GM23248 (cell line): ENCODE results near the gene ICAM5. TPM values are rescaled to one million over a fixed set of nuclear protein-coding genes. Genes with fewer than 3 reads are reported as not detected.

Experiments used
- DNase-seq: peaks from one replicate; pipeline ENCODE4 v3.0.0-alpha.2; 2015
- H2AFZ ChIP-seq: fragments of 200-600 bp; sonication (generic); 2 replicates; pipeline ENCODE4 v1.6.1; 2016; ENCODE audit warnings: antibody characterized with exemption
- H3F3A ChIP-seq: fragments of 200-600 bp; sonication (generic); 2 replicates; pipeline ENCODE4 v1.6.1; 2016; ENCODE audit warnings: mild to moderate bottlenecking, antibody characterized with exemption, mixed run types; ENCODE audit not compliant: insufficient read depth
- H3K27ac ChIP-seq: fragments of 200-600 bp; sonication (generic); 2 replicates; pipeline ENCODE4 v1.5.1; 2016; ENCODE audit warnings: mild to moderate bottlenecking
- H3K27me3 ChIP-seq: fragments of 200-600 bp; sonication (generic); replicated peaks from 2 replicates; pipeline ENCODE4 v1.6.1; 2016; ENCODE audit warnings: mild to moderate bottlenecking; ENCODE audit not compliant: insufficient read depth
- H3K36me3 ChIP-seq: fragments of 200-600 bp; sonication (generic); 2 replicates; pipeline ENCODE4 v1.6.1; 2016; ENCODE audit warnings: low read depth, mild to moderate bottlenecking
- H3K4me1 ChIP-seq: fragments of 200-600 bp; sonication (generic); 2 replicates; pipeline ENCODE4 v1.6.1; 2016; ENCODE audit warnings: mild to moderate bottlenecking; ENCODE audit not compliant: insufficient read depth
- H3K4me2 ChIP-seq: fragments of 200-600 bp; sonication (generic); one replicate; pipeline ENCODE4 v1.6.1; 2016; ENCODE audit warnings: mild to moderate bottlenecking; ENCODE audit not compliant: unreplicated experiment
- H3K4me3 ChIP-seq: fragments of 200-600 bp; sonication (generic); 2 replicates; pipeline ENCODE4 v1.5.1; 2016; ENCODE audit warnings: mild to moderate bottlenecking
- H3K79me2 ChIP-seq: fragments of 200-600 bp; sonication (generic); 2 replicates; pipeline ENCODE4 v1.6.1; 2016; ENCODE audit warnings: mild to moderate bottlenecking; ENCODE audit not compliant: insufficient read depth
- H3K9ac ChIP-seq: fragments of 200-600 bp; sonication (generic); 2 replicates; pipeline ENCODE4 v1.6.1; 2016; ENCODE audit warnings: mild to moderate bottlenecking
- H3K9me2 ChIP-seq: fragments of 200-600 bp; sonication (generic); 2 replicates; pipeline ENCODE4 v1.6.1; 2016; ENCODE audit warnings: mixed run types, mild to moderate bottlenecking, moderate library complexity; ENCODE audit not compliant: insufficient read depth
- H3K9me3 ChIP-seq: fragments of 200-600 bp; sonication (generic); one replicate; pipeline ENCODE4 v1.6.1; 2017; ENCODE audit warnings: low read depth
- H4K20me1 ChIP-seq: fragments of 200-600 bp; sonication (generic); 2 replicates; pipeline ENCODE4 v1.6.0; 2016; ENCODE audit not compliant: insufficient read depth
- EZH2 ChIP-seq: fragments of 200-600 bp; sonication (generic); IDR thresholded peaks from 2 replicates; pipeline ENCODE4 v1.6.1; 2018; ENCODE audit warnings: antibody characterized with exemption, mild to moderate bottlenecking; ENCODE audit not compliant: insufficient read depth, poor library complexity, severe bottlenecking
- EZH2phosphoT487 ChIP-seq: fragments of 200-600 bp; sonication (generic); IDR thresholded peaks from 2 replicates; pipeline ENCODE4 v1.6.1; 2018; ENCODE audit warnings: antibody characterized with exemption, moderate library complexity, mild to moderate bottlenecking, low read depth; ENCODE audit not compliant: insufficient read depth
- WGBS, 2 experiments: methylation state at CpG; one replicate each; pipeline ENCODE4 v1.1.6; 2015 to 2017; ENCODE audit warnings: low lambda C conversion rate in 2 of 2, low coverage in 1 of 2; ENCODE audit errors: missing lambda C conversion rate in 2 of 2; 5-methylcytosine and 5-hydroxymethylcytosine counted together
- in situ Hi-C: fragments of 300-500 bp; cut with MboI; formaldehyde crosslinking; loops from 2 replicates; pipeline ENCODE4 v1.15.0; 2020
- polyA plus RNA-seq: library from polyadenylated mRNA; unstranded; fragments of >200 nt; fragmentation: Nextera tagmentation; extraction: Ambion mirVana; gene quantifications from 2 replicates; pipeline ENCODE4 v1.2.1, GENCODE V29; 2016
- total RNA-seq: library from RNA; depleted of rRNA; stranded (reverse); fragments of >200 nt; shearing (Covaris generic); gene quantifications from 2 replicates; pipeline ENCODE4 v1.2.3, GENCODE V29; 2014

The ICAM5 gene
- total and polyA plus RNA-seq, 2 experiments from 2014 or later, result 9.8 to 48.7 TPM

GRCh38 chr19:10255358-10255757 is 34.4 kb upstream of the ICAM5 start:
- H3K9me2 ChIP-seq, result no peaks in the 10 kb centered on the region
- no peaks in the 10 kb centered on the region; the same call in none of the 2 replicates for H3K36me3 ChIP-seq
- in situ Hi-C loops, result no loop called here

GRCh38 chr19:10256551-10256950 is 33.2 kb upstream of the ICAM5 start:
- Histone ChIP-seq H3K4me3 (no peak overlapping the region), H3K79me2 (peaks cover 22% of the 10 kb centered on the region), H3K36me3 (no peaks in the 10 kb centered on the region; the same call in none of the 2 replicates), H2AFZ (no peak overlapping the region), H3K27me3 (no peaks in the 10 kb centered on the region), H3K9me3 (no peaks in the 10 kb centered on the region), H3K27ac (no peak overlapping the region), H3K4me1 (peaks cover 5% of the 10 kb centered on the region; the same call in 1 of the 2 replicates), H3F3A (no peaks in the 10 kb centered on the region), H4K20me1 (no peaks in the 10 kb centered on the region), H3K4me2 (no peak overlapping the region), H3K9ac (no peak overlapping the region), H3K9me2 (no peaks in the 10 kb centered on the region)
- TF ChIP-seq EZH2phosphoT487, result no peak
- no peak for TF ChIP-seq EZH2
- no peak for DNase-seq
- 86 to 92% methylated on average over 10 to 18 of the region's 18 CpGs for WGBS, 2 experiments
- in situ Hi-C loops, result no loop called here

More at GRCh38 chr19:10255358-10255757, 34.4 kb upstream of the ICAM5 start:
- Histone ChIP-seq H3K79me2 (peaks cover 22% of the 10 kb centered on the region), H3F3A (no peaks in the 10 kb centered on the region), H3K27me3 (no peaks in the 10 kb centered on the region), H2AFZ (no peak overlapping the region), H3K27ac (no peak overlapping the region), H3K9ac (no peak overlapping the region), H3K4me3 (no peak overlapping the region), H3K4me2 (no peak overlapping the region), H4K20me1 (no peaks in the 10 kb centered on the region), H3K9me3 (no peaks in the 10 kb centered on the region), H3K4me1 (peaks cover 5% of the 10 kb centered on the region; the same call in 1 of the 2 replicates)
- no peak for TF ChIP-seq EZH2phosphoT487
- TF ChIP-seq EZH2, result no peak
- no peak for DNase-seq
- WGBS, 2 experiments, result 91 to 92% methylated on average over 2 of the region's 2 CpGs

DNA sequence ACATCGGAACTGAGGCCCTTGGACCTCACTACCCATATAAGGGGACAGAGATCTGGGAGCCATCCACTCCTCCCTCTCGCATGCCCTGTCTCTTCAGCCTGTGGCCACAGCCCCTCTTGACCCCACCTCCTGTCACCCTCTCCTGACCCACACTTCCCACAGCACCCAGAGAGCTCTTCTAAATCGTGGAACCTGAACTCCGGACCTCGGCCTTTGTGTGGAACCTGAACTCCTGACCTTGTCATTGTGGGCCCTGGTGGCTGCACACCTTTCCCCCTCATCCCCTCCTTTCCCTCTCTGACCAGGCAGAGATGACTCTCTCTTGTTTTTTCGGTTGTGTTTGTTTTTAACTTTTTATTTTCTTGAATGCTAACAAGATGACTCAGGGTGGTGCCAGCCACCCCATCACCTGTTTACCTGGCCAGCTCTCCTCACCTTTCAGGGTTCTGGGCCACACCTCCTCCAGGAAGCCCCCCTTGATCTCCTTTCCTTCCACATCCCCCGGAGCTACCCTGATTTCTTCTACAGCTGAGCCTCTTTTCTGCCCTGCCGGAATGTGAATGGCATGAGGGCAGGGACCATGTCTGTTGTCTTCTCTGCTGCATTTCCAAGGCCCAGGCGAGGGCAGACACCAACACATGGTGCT is 32.7 kb upstream of the ICAM5 start:
- Histone ChIP-seq H3K9ac (no peak overlapping the region), H3K4me3 (no peak overlapping the region), H3K9me3 (no peaks in the 10 kb centered on the region), H3K27me3 (no peaks in the 10 kb centered on the region), H3K36me3 (no peaks in the 10 kb centered on the region; the same call in none of the 2 replicates), H3K9me2 (no peaks in the 10 kb centered on the region), H3K79me2 (peaks cover 22% of the 10 kb centered on the region), H3K4me2 (no peak overlapping the region), H4K20me1 (no peaks in the 10 kb centered on the region), H2AFZ (no peak overlapping the region), H3F3A (no peaks in the 10 kb centered on the region), H3K27ac (no peak overlapping the region), H3K4me1 (peaks cover 5% of the 10 kb centered on the region; the same call in 1 of the 2 replicates)
- in situ Hi-C loops, result no loop called here
- 71 to 72% methylated on average over 9 of the region's 9 CpGs for WGBS, 2 experiments
- DNase-seq, result no peak
- TF ChIP-seq EZH2phosphoT487, result no peak
- TF ChIP-seq EZH2, result no peak

GRCh38 chr19:10258080-10258710 is 31.6 kb upstream of the ICAM5 start:
- no peak for DNase-seq
- in situ Hi-C loops, result no loop called here
- Histone ChIP-seq H3K79me2 (peaks cover 11% of the 10 kb centered on the region), H3F3A (no peaks in the 10 kb centered on the region), H3K9ac (no peak overlapping the region), H4K20me1 (no peaks in the 10 kb centered on the region), H3K4me2 (no peak overlapping the region), H3K9me2 (no peaks in the 10 kb centered on the region), H3K27me3 (no peaks in the 10 kb centered on the region), H3K4me1 (no peaks in the 10 kb centered on the region), H3K36me3 (no peaks in the 10 kb centered on the region; the same call in none of the 2 replicates), H3K4me3 (no peak overlapping the region), H2AFZ (no peak overlapping the region), H3K9me3 (no peaks in the 10 kb centered on the region), H3K27ac (no peak overlapping the region)
- TF ChIP-seq EZH2 (no peak), EZH2phosphoT487 (no peak)
- WGBS, 2 experiments, result 93 to 96% methylated on average over 18 of the region's 18 CpGs
